Suprapubic skin (tissue), 4 donors: ENCODE measurements around the gene KMT2C. TPM values are rescaled to one million over a fixed set of nuclear protein-coding genes. Genes with fewer than 3 reads are reported as not detected.

Experiments
- DNase-seq, 2 donors: peaks; one replicate each; pipeline ENCODE4 v3.0.0-alpha.2; 2019; ENCODE audit warnings: low spot score in 2 of 2
- H3K27ac ChIP-seq: fragments of 200-600 bp; sonication (generic); one replicate; pipeline ENCODE4 v1.5.1; 2019
- H3K27me3 ChIP-seq: fragments of 200-600 bp; sonication (generic); one replicate; pipeline ENCODE4 v1.5.1; 2019
- H3K36me3 ChIP-seq: fragments of 200-600 bp; sonication (generic); one replicate; pipeline ENCODE4 v1.5.1; 2019
- H3K4me1 ChIP-seq: fragments of 200-600 bp; sonication (generic); one replicate; pipeline ENCODE4 v1.5.1; 2019
- H3K4me3 ChIP-seq: fragments of 200-600 bp; sonication (generic); one replicate; pipeline ENCODE4 v1.5.1; 2019; ENCODE audit warnings: mild to moderate bottlenecking
- H3K9me3 ChIP-seq: fragments of 200-600 bp; sonication (generic); one replicate; pipeline ENCODE4 v1.5.1; 2019
- CTCF ChIP-seq, 2 donors: fragments of 200-600 bp in 1 of 2; fragments of 450-650 bp in 1 of 2; sonication (generic) in 1 of 2; IDR thresholded peaks; one replicate each; pipeline ENCODE4 v1.5.1; 2016 to 2019; ENCODE audit warnings: antibody characterized with exemption in 2 of 2, mild to moderate bottlenecking in 1 of 2, moderate library complexity in 1 of 2
- EP300 ChIP-seq: sonication (generic); formaldehyde crosslinking; IDR thresholded peaks from one replicate; pipeline ENCODE4 v1.6.1; 2017; ENCODE audit warnings: antibody characterized with exemption
- POLR2A ChIP-seq, 2 donors: fragments of 450-650 bp; IDR thresholded peaks; one replicate each; pipeline ENCODE4 v1.6.1; 2017; ENCODE audit warnings: antibody characterized with exemption in 2 of 2, mild to moderate bottlenecking in 2 of 2, moderate library complexity in 2 of 2
- POLR2AphosphoS5 ChIP-seq, 3 donors: sonication (generic); formaldehyde crosslinking; IDR thresholded peaks; one replicate each; pipeline ENCODE4 v1.6.1; 2017; ENCODE audit warnings: antibody characterized with exemption in 3 of 3
- WGBS: methylation state at CpG from one replicate; pipeline ENCODE4 v1.1.5; 2018; 5-methylcytosine and 5-hydroxymethylcytosine counted together
- total RNA-seq, 4 donors: library from RNA; depleted of rRNA; stranded (reverse); fragments of >200 nt; gene quantifications; one replicate each; pipeline ENCODE4 v1.1.0, GENCODE V29; 2016

KMT2C gene
- 100 to 1,000 TPM in 1 of 4 donors, 10 to 100 TPM in 3; 61.2 to 144 (median 93.3) TPM for total RNA-seq

- Histone ChIP-seq H3K36me3 (no peaks in the 10 kb centered on the region), H3K9me3 (no peaks in the 10 kb centered on the region), H3K4me3 (peak within 1 kb of the TSS; percentile 95), H3K27me3 (no peaks in the 10 kb centered on the region), H3K27ac (peak within 1 kb of the TSS; percentile 98), H3K4me1 (peaks cover 38% of the 10 kb centered on the region)
- WGBS, result no CpG with 5 or more reads among the region's 107 CpGs
- no peak for TF ChIP-seq CTCF (IDR thresholded peaks at IDR 0.05)
- TF ChIP-seq EP300, result no peak
- peak in 1 of 2 donors; percentile 26 for TF ChIP-seq POLR2A (IDR thresholded peaks at IDR 0.05)
- TF ChIP-seq POLR2AphosphoS5 (IDR thresholded peaks at IDR 0.05), result no peak
- DNase-seq, result peak in 1 of 2 donors; percentile 74
These were observed at the start of gene KMT2C for GRCh38 chr7:152435384-152436110. KMT2C (minus strand) TSS chr7:152436003; CDS start chr7:152435786, 217 bp downstream.

- H3K4me1 ChIP-seq, result no peaks in the 10 kb centered on the region
- 91% methylated on average over 4 of the region's 4 CpGs for WGBS
- H3K4me3 ChIP-seq, result no peak overlapping the region
- no peak for DNase-seq
- no peak for TF ChIP-seq POLR2AphosphoS5 (IDR thresholded peaks at IDR 0.05)
- no peak for TF ChIP-seq CTCF (IDR thresholded peaks at IDR 0.05)
- TF ChIP-seq EP300, result no peak
- no peak for TF ChIP-seq POLR2A (IDR thresholded peaks at IDR 0.05)
- H3K27me3 ChIP-seq, result no peaks in the 10 kb centered on the region
- no peak overlapping the region for H3K27ac ChIP-seq
- no peaks in the 10 kb centered on the region for H3K9me3 ChIP-seq
- H3K36me3 ChIP-seq, result no peaks in the 10 kb centered on the region
These were observed 45.3 kb upstream of the KMT2C start for GRCh38 chr7:152481082-152481481.

- TF ChIP-seq CTCF (IDR thresholded peaks at IDR 0.05) (no peak), EP300 (no peak), POLR2AphosphoS5 (IDR thresholded peaks at IDR 0.05) (no peak), POLR2A (IDR thresholded peaks at IDR 0.05) (no peak)
- Histone ChIP-seq H3K27ac (no peak overlapping the region), H3K4me1 (no peaks in the 10 kb centered on the region), H3K36me3 (no peaks in the 10 kb centered on the region), H3K9me3 (no peaks in the 10 kb centered on the region), H3K4me3 (no peak overlapping the region), H3K27me3 (no peaks in the 10 kb centered on the region)
- WGBS, result 82% methylated on average over 4 of the region's 4 CpGs
- DNase-seq, result no peak
These were observed 44.9 kb upstream of the KMT2C start for GRCh38 chr7:152480664-152481063.

- Histone ChIP-seq H3K4me1 (no peaks in the 10 kb centered on the region), H3K36me3 (no peaks in the 10 kb centered on the region), H3K4me3 (no peak overlapping the region), H3K27me3 (no peaks in the 10 kb centered on the region), H3K27ac (no peak overlapping the region), H3K9me3 (no peaks in the 10 kb centered on the region)
- DNase-seq, result no peak
- 96% methylated on average over 1 of the region's 1 CpG for WGBS
- TF ChIP-seq POLR2A (IDR thresholded peaks at IDR 0.05) (no peak), EP300 (no peak), CTCF (IDR thresholded peaks at IDR 0.05) (no peak), POLR2AphosphoS5 (IDR thresholded peaks at IDR 0.05) (no peak)
These were observed 43.8 kb upstream of the KMT2C start for GRCh38 chr7:152479595-152479994.

- H3K4me1 ChIP-seq, result no peaks in the 10 kb centered on the region
- WGBS, result 88% methylated on average over 2 of the region's 2 CpGs
- H3K4me3 ChIP-seq, result no peak overlapping the region
- H3K27ac ChIP-seq, result no peak overlapping the region
- no peaks in the 10 kb centered on the region for H3K9me3 ChIP-seq
- H3K27me3 ChIP-seq, result no peaks in the 10 kb centered on the region
- DNase-seq, result no peak
- no peaks in the 10 kb centered on the region for H3K36me3 ChIP-seq
- TF ChIP-seq POLR2AphosphoS5 (IDR thresholded peaks at IDR 0.05) (no peak), EP300 (no peak), POLR2A (IDR thresholded peaks at IDR 0.05) (no peak), CTCF (IDR thresholded peaks at IDR 0.05) (no peak)
These were observed 42.3 kb upstream of the KMT2C start for GRCh38 chr7:152478140-152478539.
